Muscle of back (tissue), 11 donors: Measurements from ENCODE around the gene CSK. TPM values are rescaled to one million over a fixed set of nuclear protein-coding genes. Genes with fewer than 3 reads are reported as not detected.

Source experiments
- DNase-seq, 3 donors: peaks; one replicate each; pipeline versions ENCODE4 v3.0.0 to v3.0.0-alpha.2; 2013
- polyA plus RNA-seq, 10 donors: library from polyadenylated mRNA; unstranded; fragments of 120-200 nt; gene quantifications; one replicate each; pipeline ENCODE4 v1.2.1, GENCODE V29; 2013; ENCODE audit not compliant: insufficient read length in 10 of 10

CSK gene
- polyA plus RNA-seq, 10 donors, result 23.1 to 42.0 (median 32.1) TPM

GRCh38 chr15:74800559-74801094 lies 18.7 kb downstream of the CSK start:
- no peak for DNase-seq

GRCh38 chr15:74801311-74801997 lies 19.6 kb downstream of the CSK start:
- DNase-seq, result no peak

- DNase-seq, result no peak
These were observed 20.4 kb downstream of the CSK start for GRCh38 chr15:74802290-74802689.

- no peak for DNase-seq
These were observed 21.1 kb downstream of the CSK start for GRCh38 chr15:74802862-74803447.

- no peak for DNase-seq
These were observed 23.1 kb downstream of the CSK start for GRCh38 chr15:74804935-74805334.

- DNase-seq, result no peak
These were observed 25.4 kb downstream of the CSK start for GRCh38 chr15:74807282-74807681.

- no peak for DNase-seq
These were observed 26.4 kb downstream of the CSK start for GRCh38 chr15:74808078-74808839.

GRCh38 chr15:74808840-74809229 lies 27.0 kb downstream of the CSK start:
- no peak for DNase-seq

GRCh38 chr15:74809242-74809641 lies 27.4 kb downstream of the CSK start:
- DNase-seq, result no peak

- DNase-seq, result no peak
These were observed 28.1 kb downstream of the CSK start for GRCh38 chr15:74809956-74810355.

- no peak for DNase-seq
These were observed 30.7 kb downstream of the CSK start, which contains the start of gene LMAN1L for GRCh38 chr15:74812533-74812932. Gene LMAN1L (plus strand): TSS chr15:74812835. CDS start chr15:74812855, 20 bp downstream.

- no peak for DNase-seq
These were observed 33.4 kb downstream of the CSK start for GRCh38 chr15:74815121-74815934.

GRCh38 chr15:74815961-74816360 lies 34.1 kb downstream of the CSK start:
- DNase-seq, result no peak

GRCh38 chr15:74816624-74817369 lies 34.9 kb downstream of the CSK start:
- no peak for DNase-seq

GRCh38 chr15:74817370-74817737 lies 35.5 kb downstream of the CSK start:
- DNase-seq, result no peak

GRCh38 chr15:74820056-74820455 lies 38.2 kb downstream of the CSK start:
- no peak for DNase-seq

GRCh38 chr15:74821091-74821789 lies 39.4 kb downstream of the CSK start:
- no peak for DNase-seq

- no peak for DNase-seq
These were observed 39.9 kb downstream of the CSK start for GRCh38 chr15:74821790-74822158.

GRCh38 chr15:74822233-74822632 lies 40.4 kb downstream of the CSK start:
- no peak for DNase-seq

- DNase-seq, result no peak
These were observed 41.4 kb downstream of the CSK start for GRCh38 chr15:74823324-74823723.

GRCh38 chr15:74824976-74825375 lies 43.1 kb downstream of the CSK start:
- no peak for DNase-seq
